PC-9 (cell line): ENCODE measurements around the gene SPTSSB. TPM values are rescaled to one million over a fixed set of nuclear protein-coding genes. Genes with fewer than 3 reads are reported as not detected.

ENCODE experiments used
- BruUV-seq: library from RNA; stranded (reverse); fragments of 400-500 nt; replicated peaks from 2 replicates; lab custom pipeline; 2021; lab: Mats Ljungman, UMichigan
- CTCF ChIA-PET: fragments of 300-600 bp; sonication (Branson Sonifier 250); formaldehyde crosslinking; loops from one replicate; lab custom pipeline; 2022; ENCODE audit warnings: antibody characterized with exemption; lab: Charles Lee
- POLR2A ChIA-PET: fragments of 300-600 bp; sonication (Branson Sonifier 250); formaldehyde crosslinking; loops from one replicate; lab custom pipeline; 2022; ENCODE audit warnings: antibody characterized with exemption; ENCODE audit not compliant: unreplicated experiment; lab: Charles Lee
- DNase-seq, 2 experiments: peaks; one replicate each; pipeline versions ENCODE4 v3.0.0 to v3.0.0-alpha.2; 2015 to 2022; ENCODE audit warnings: mixed read lengths in 1 of 2
- H2AFZ ChIP-seq: fragments of 200-600 bp; sonication (generic); 2 replicates; pipeline ENCODE4 v1.8.1; 2017; ENCODE audit warnings: antibody characterized with exemption
- H3F3A ChIP-seq: fragments of 200-600 bp; sonication (generic); 2 replicates; pipeline ENCODE4 v1.8.1; 2017; ENCODE audit warnings: antibody characterized with exemption, mild to moderate bottlenecking, low read depth; ENCODE audit not compliant: insufficient read depth
- H3K27ac ChIP-seq: fragments of 200-600 bp; sonication (generic); 2 replicates; pipeline ENCODE4 v1.6.1; 2016; ENCODE audit warnings: mixed run types
- H3K27me3 ChIP-seq: fragments of 200-600 bp; sonication (generic); 2 replicates; pipeline ENCODE4 v1.6.1; 2016; ENCODE audit warnings: low read depth, mixed run types; ENCODE audit not compliant: insufficient read depth
- H3K36me3 ChIP-seq: fragments of 200-600 bp; sonication (generic); 2 replicates; pipeline ENCODE4 v1.6.1; 2016; ENCODE audit warnings: low read depth, mixed run types
- H3K4me1 ChIP-seq: fragments of 200-600 bp; sonication (generic); replicated peaks from 2 replicates; pipeline ENCODE4 v1.6.1; 2016; ENCODE audit warnings: mixed run types; ENCODE audit not compliant: insufficient read depth
- H3K4me2 ChIP-seq: fragments of 200-600 bp; sonication (generic); 2 replicates; pipeline ENCODE4 v1.6.1; 2017; ENCODE audit warnings: mixed run types
- H3K4me3 ChIP-seq: fragments of 200-600 bp; sonication (generic); 2 replicates; pipeline ENCODE4 v1.6.1; 2016; ENCODE audit warnings: mixed run types
- H3K79me2 ChIP-seq: fragments of 200-600 bp; sonication (generic); 2 replicates; pipeline ENCODE4 v1.6.1; 2017; ENCODE audit warnings: low read depth, mixed run types
- H3K9me2 ChIP-seq: fragments of 200-600 bp; sonication (generic); 2 replicates; pipeline ENCODE4 v1.8.1; 2017; ENCODE audit warnings: mild to moderate bottlenecking; ENCODE audit not compliant: insufficient read depth
- H3K9me3 ChIP-seq: fragments of 200-600 bp; sonication (generic); 2 replicates; pipeline ENCODE4 v1.8.1; 2016; ENCODE audit warnings: low read depth; ENCODE audit not compliant: insufficient read depth
- H4K20me1 ChIP-seq: fragments of 200-600 bp; sonication (generic); 2 replicates; pipeline ENCODE4 v1.8.1; 2017; ENCODE audit not compliant: insufficient read depth
- EZH2 ChIP-seq: fragments of 200-600 bp; sonication (generic); IDR thresholded peaks from 2 replicates; pipeline ENCODE4 v1.8.0; 2017; ENCODE audit warnings: antibody characterized with exemption, low read depth
- intact Hi-C: fragments of 100-400 bp; cut with micrococcal nuclease; formaldehyde crosslinking; loops from one replicate; pipeline ENCODE4 v1.10.0; 2022; ENCODE audit not compliant: unreplicated experiment
- total RNA-seq: library from RNA; stranded (reverse); gene quantifications from 2 replicates; pipeline ENCODE4 v1.2.3, GENCODE V29; 2021
- TF ChIP-seq, protein P1 (sequence below): fragments of 200-600 bp; sonication (generic); conservative IDR thresholded peaks from 2 replicates; pipeline ENCODE4 v1.6.1; 2017; ENCODE audit warnings: mixed run types, antibody characterized with exemption, mild to moderate bottlenecking, moderate library complexity

SPTSSB gene
- total RNA-seq, 1 experiment from 2014 or later, result 4.0 TPM

GRCh38 chr3:161369531-161369930 lies 1.8 kb downstream of the SPTSSB start:
- Histone ChIP-seq H3K9me3 (no peaks in the 10 kb centered on the region), H3K9me2 (no peaks in the 10 kb centered on the region), H3K4me2 (no peak overlapping the region), H4K20me1 (no peaks in the 10 kb centered on the region), H3K4me1 (peaks cover 11% of the 10 kb centered on the region; the same call in 1 of the 2 replicates), H3K27ac (no peak overlapping the region), H3K4me3 (no peak overlapping the region), H3F3A (no peaks in the 10 kb centered on the region), H2AFZ (no peak overlapping the region), H3K79me2 (no peaks in the 10 kb centered on the region), H3K36me3 (no peaks in the 10 kb centered on the region), H3K27me3 (no peaks in the 10 kb centered on the region)
- no TSS peak for BruUV-seq
- ChIA-PET CTCF (no interaction called here), POLR2A (no interaction called here)
- TF ChIP-seq EZH2, result no peak
- TF ChIP-seq, protein P1, sequence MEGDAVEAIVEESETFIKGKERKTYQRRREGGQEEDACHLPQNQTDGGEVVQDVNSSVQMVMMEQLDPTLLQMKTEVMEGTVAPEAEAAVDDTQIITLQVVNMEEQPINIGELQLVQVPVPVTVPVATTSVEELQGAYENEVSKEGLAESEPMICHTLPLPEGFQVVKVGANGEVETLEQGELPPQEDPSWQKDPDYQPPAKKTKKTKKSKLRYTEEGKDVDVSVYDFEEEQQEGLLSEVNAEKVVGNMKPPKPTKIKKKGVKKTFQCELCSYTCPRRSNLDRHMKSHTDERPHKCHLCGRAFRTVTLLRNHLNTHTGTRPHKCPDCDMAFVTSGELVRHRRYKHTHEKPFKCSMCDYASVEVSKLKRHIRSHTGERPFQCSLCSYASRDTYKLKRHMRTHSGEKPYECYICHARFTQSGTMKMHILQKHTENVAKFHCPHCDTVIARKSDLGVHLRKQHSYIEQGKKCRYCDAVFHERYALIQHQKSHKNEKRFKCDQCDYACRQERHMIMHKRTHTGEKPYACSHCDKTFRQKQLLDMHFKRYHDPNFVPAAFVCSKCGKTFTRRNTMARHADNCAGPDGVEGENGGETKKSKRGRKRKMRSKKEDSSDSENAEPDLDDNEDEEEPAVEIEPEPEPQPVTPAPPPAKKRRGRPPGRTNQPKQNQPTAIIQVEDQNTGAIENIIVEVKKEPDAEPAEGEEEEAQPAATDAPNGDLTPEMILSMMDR, result no peak
- intact Hi-C loops, result no loop called here
- no peak for DNase-seq

- intact Hi-C loops, result no loop called here
- ChIA-PET POLR2A (no interaction called here), CTCF (interaction anchor here (0.6 kb wide), 1 partner anchor 66 kb away, joined by 4 read pairs; no protein-coding TSS in a partner anchor)
Observed at GRCh38 chr3:161366094-161366493, 5.2 kb downstream of the SPTSSB start.

GRCh38 chr3:161358488-161358887 lies 12.8 kb downstream of the SPTSSB start:
- no TSS peak for BruUV-seq
- POLR2A ChIA-PET, result interaction anchor here (0.6 kb wide), 1 partner anchor 10 kb away, joined by 4 read pairs; no protein-coding TSS in a partner anchor
- no peak overlapping the region for H3K4me3 ChIP-seq
- intact Hi-C loops, result no loop called here
- H3K36me3 ChIP-seq, result no peaks in the 10 kb centered on the region
- no peaks in the 10 kb centered on the region for H3K27me3 ChIP-seq
- peaks cover 28% of the 10 kb centered on the region for H3K4me1 ChIP-seq
- H3K9me3 ChIP-seq, result no peaks in the 10 kb centered on the region
- H3F3A ChIP-seq, result no peaks in the 10 kb centered on the region
- H3K79me2 ChIP-seq, result no peaks in the 10 kb centered on the region
- no peak overlapping the region for H3K27ac ChIP-seq
- no peak overlapping the region for H2AFZ ChIP-seq
- H4K20me1 ChIP-seq, result no peaks in the 10 kb centered on the region
- H3K9me2 ChIP-seq, result no peaks in the 10 kb centered on the region
- DNase-seq, result peak in 1 of 2 experiments; percentile 56
- no peak overlapping the region for H3K4me2 ChIP-seq
- TF ChIP-seq, protein P1, result no peak
- TF ChIP-seq EZH2, result no peak
- CTCF ChIA-PET, result no interaction called here

More at GRCh38 chr3:161366094-161366493, 5.2 kb downstream of the SPTSSB start:
- BruUV-seq, result no TSS peak
- Histone ChIP-seq H3K9me3 (no peaks in the 10 kb centered on the region), H3F3A (no peaks in the 10 kb centered on the region), H3K4me1 (peaks cover 24% of the 10 kb centered on the region), H4K20me1 (no peaks in the 10 kb centered on the region), H2AFZ (no peak overlapping the region), H3K4me3 (no peak overlapping the region), H3K79me2 (no peaks in the 10 kb centered on the region), H3K36me3 (no peaks in the 10 kb centered on the region), H3K27me3 (no peaks in the 10 kb centered on the region), H3K4me2 (no peak overlapping the region), H3K9me2 (no peaks in the 10 kb centered on the region), H3K27ac (no peak overlapping the region)
- TF ChIP-seq EZH2, result no peak
- TF ChIP-seq, protein P1, result no peak
- DNase-seq, result no peak
